NCI-H748 (cell line): ENCODE measurements around the gene RTN4RL1.
A peak's percentile ranks its signal among the peaks of the same experiment; 100 is the strongest.

Experiments
- DNase-seq: peaks from one replicate; lab custom pipeline; 2025; ENCODE audit not compliant: unreplicated experiment; lab: John Stamatoyannopoulos, UW

The RTN4RL1 gene

GRCh38 chr17:2048805-2049204, 23.7 kb upstream of the RTN4RL1 start:
- no peak for DNase-seq

GRCh38 chr17:2047590-2047989, 22.5 kb upstream of the RTN4RL1 start:
- DNase-seq = no peak

- DNase-seq = no peak
Observed at GRCh38 chr17:2044263-2044894, 19.2 kb upstream of the RTN4RL1 start.

- DNase-seq = no peak
Observed at GRCh38 chr17:2043785-2044184, 18.7 kb upstream of the RTN4RL1 start.

- no peak for DNase-seq
Observed at GRCh38 chr17:2042933-2043332, 17.8 kb upstream of the RTN4RL1 start.

- peak; percentile 71 for DNase-seq
Observed at GRCh38 chr17:2042390-2042847, 17.3 kb upstream of the RTN4RL1 start.

GRCh38 chr17:2041561-2042389, 16.6 kb upstream of the RTN4RL1 start, which contains the start of gene OVCA2:
Gene OVCA2, plus strand, starts transcription at chr17:2042022. Its CDS starts 26 bp downstream, at chr17:2042048.
- peak; percentile 99 for DNase-seq

GRCh38 chr17:2040942-2041560, 15.9 kb upstream of the RTN4RL1 start:
- no peak for DNase-seq

GRCh38 chr17:2040219-2040827, 15.2 kb upstream of the RTN4RL1 start:
- no peak for DNase-seq

GRCh38 chr17:2037155-2037554, 12.0 kb upstream of the RTN4RL1 start:
- no peak for DNase-seq

- DNase-seq = no peak
Observed at GRCh38 chr17:2035541-2036488, 10.7 kb upstream of the RTN4RL1 start.

GRCh38 chr17:2034806-2035540, 9.8 kb upstream of the RTN4RL1 start:
- DNase-seq = no peak

GRCh38 chr17:2034157-2034556, 9.0 kb upstream of the RTN4RL1 start:
- DNase-seq = no peak

- DNase-seq = no peak
Observed at GRCh38 chr17:2033153-2033552, 8.0 kb upstream of the RTN4RL1 start.

- no peak for DNase-seq
Observed at GRCh38 chr17:2030779-2031163, 5.6 kb upstream of the RTN4RL1 start.

- peak; percentile 95 for DNase-seq
Observed at GRCh38 chr17:2029911-2030778, 5.0 kb upstream of the RTN4RL1 start, which contains the start of gene DPH1. Gene DPH1, plus strand, starts transcription at chr17:2030153. Its CDS starts 17 bp downstream, at chr17:2030170.

GRCh38 chr17:2028737-2029136, 3.6 kb upstream of the RTN4RL1 start:
- DNase-seq = no peak

- DNase-seq = no peak
Observed at GRCh38 chr17:2028234-2028614, 3.1 kb upstream of the RTN4RL1 start.
